ENCODE data around the gene FGF14. TPM values are rescaled to one million over a fixed set of nuclear protein-coding genes. Genes with fewer than 3 reads are reported as not detected.

The FGF14 gene
- total and polyA plus RNA-seq, 9 donors: 0.06 to 4.8 (median 0.60) TPM; not detected in 2

DNA sequence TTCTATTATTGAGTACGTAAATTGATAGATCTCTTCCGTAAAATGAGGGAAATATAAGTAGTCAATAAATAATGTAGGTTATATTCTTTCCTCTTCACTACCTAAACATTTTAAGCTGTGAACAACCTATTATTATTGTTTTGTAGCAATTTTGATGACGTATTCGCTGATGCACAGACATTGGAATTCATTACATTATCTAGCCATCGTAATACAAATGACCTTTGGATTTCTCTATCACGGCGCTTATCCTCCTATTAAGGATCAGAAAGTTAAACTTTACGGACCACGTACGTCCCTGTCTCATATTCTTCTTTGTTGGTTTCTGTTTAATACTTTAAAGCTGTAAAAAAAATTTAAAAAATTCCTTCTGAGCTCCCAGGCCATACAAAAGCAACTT lies 684.5 kb downstream of the FGF14 start:
- Histone ChIP-seq H3K4me3 (no peak overlapping the region), H3K36me3 (no peaks in the 10 kb centered on the region), H3K27me3 (no peaks in the 10 kb centered on the region), H3K4me1 (ENCODE audit: insufficient read depth) (no peaks in the 10 kb centered on the region), H3K9me3 (no peaks in the 10 kb centered on the region), H3K27ac (no peak overlapping the region)
- WGBS, 3 donors: 87 to 91% (median 89%) methylated on average over 10 of the region's 10 CpGs
- intact Hi-C loops (cut with DNase I): no loop called here
- DNase-seq: no peak
- TF ChIP-seq, protein P1, sequence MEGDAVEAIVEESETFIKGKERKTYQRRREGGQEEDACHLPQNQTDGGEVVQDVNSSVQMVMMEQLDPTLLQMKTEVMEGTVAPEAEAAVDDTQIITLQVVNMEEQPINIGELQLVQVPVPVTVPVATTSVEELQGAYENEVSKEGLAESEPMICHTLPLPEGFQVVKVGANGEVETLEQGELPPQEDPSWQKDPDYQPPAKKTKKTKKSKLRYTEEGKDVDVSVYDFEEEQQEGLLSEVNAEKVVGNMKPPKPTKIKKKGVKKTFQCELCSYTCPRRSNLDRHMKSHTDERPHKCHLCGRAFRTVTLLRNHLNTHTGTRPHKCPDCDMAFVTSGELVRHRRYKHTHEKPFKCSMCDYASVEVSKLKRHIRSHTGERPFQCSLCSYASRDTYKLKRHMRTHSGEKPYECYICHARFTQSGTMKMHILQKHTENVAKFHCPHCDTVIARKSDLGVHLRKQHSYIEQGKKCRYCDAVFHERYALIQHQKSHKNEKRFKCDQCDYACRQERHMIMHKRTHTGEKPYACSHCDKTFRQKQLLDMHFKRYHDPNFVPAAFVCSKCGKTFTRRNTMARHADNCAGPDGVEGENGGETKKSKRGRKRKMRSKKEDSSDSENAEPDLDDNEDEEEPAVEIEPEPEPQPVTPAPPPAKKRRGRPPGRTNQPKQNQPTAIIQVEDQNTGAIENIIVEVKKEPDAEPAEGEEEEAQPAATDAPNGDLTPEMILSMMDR (IDR thresholded peaks at IDR 0.05): no peak
- TF ChIP-seq POLR2A (IDR thresholded peaks at IDR 0.05) (no peak), EP300 (IDR thresholded peaks at IDR 0.05) (no peak)

DNA sequence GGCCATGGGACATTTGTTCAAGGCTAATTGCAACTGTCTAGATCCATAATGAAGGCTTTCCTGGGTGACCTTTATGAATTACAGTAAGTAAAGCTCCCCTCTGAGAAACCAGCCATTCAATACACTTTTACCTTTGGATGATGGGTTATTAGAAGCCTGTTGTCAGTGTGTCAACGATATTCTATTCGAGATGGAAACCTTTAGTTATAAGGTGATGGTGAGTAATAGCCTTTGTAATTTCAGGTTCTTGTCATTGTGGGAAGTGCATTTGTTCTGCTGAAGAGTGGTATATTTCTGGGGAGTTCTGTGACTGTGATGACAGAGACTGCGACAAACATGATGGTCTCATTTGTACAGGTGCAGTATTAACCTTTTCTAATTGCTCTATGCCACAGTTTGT lies 687.7 kb downstream of the FGF14 start:
- Histone ChIP-seq H3K9me3 (no peaks in the 10 kb centered on the region), H3K36me3 (no peaks in the 10 kb centered on the region), H3K27me3 (no peaks in the 10 kb centered on the region), H3K4me3 (no peak overlapping the region), H3K4me1 (ENCODE audit: insufficient read depth) (no peaks in the 10 kb centered on the region), H3K27ac (no peak overlapping the region)
- DNase-seq: no peak
- no peak for TF ChIP-seq POLR2A (IDR thresholded peaks at IDR 0.05)
- TF ChIP-seq, protein P1 (IDR thresholded peaks at IDR 0.05): no peak
- 93 to 96% (median 95%) methylated on average over 3 of the region's 3 CpGs for WGBS, 3 donors
- intact Hi-C loops (cut with DNase I): no loop called here

DNA sequence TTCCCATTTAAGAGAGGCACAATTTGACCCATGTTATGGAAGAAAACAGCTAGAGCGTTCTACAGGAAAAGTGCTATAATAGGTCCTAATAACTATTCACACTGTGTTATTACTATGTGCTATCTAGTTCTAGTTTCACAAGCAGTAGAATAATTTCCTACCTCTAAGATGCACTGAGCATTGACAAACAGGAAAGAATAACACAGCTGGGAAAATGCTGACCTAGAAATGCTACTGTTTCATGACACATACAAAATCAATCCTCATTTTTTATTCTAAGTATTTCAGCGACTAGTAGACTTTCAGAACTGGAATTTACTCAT lies 689.9 kb downstream of the FGF14 start:
- Histone ChIP-seq H3K27me3 (no peaks in the 10 kb centered on the region), H3K27ac (no peak overlapping the region), H3K4me1 (ENCODE audit: insufficient read depth) (no peaks in the 10 kb centered on the region), H3K9me3 (no peaks in the 10 kb centered on the region), H3K36me3 (no peaks in the 10 kb centered on the region), H3K4me3 (no peak overlapping the region)
- TF ChIP-seq POLR2A (IDR thresholded peaks at IDR 0.05) (no peak), EP300 (IDR thresholded peaks at IDR 0.05) (no peak)
- TF ChIP-seq, protein P1 (IDR thresholded peaks at IDR 0.05): no peak
- 76 to 94% (median 80%) methylated on average over 2 of the region's 2 CpGs for WGBS, 3 donors
- no peak for DNase-seq
- intact Hi-C loops (cut with DNase I): no loop called here

DNA sequence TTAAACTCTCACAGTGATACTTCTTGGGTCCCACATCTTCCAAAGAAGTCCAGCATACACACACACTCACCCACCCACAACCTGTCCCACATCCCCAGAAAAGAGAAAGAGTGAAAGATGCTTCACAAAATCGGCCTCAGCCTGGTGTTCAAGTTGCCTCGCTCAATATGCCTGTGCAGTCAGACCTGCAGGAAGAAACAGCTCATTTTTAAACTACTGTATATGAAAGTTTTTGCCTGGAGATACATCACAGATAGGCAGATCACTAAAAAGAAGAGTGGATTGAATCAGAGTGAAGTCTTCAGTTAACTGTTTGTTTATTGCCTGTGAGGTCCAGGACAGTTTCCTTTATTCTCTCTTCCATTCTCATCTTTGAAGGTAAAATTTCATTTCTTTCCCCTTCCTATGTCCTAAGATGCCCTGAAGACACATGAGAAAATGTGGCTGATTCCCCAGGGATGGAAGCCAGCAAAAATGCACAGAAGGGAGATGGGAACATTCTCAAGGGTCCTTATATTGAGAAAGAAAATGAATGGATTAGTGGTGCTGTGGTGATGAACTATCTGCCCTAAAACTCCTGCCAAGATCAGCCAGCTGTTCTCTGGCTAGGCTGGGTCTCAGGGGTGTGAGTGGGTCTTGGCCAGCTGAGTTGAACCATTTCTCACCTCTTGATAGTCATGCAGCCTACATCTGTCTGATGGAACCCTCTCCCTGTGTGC lies 690.4 kb downstream of the FGF14 start:
- 91 to 94% (median 93%) methylated on average over 2 of the region's 2 CpGs for WGBS, 3 donors
- intact Hi-C loops (cut with DNase I): no loop called here
- Histone ChIP-seq H3K9me3 (no peaks in the 10 kb centered on the region), H3K27ac (no peak overlapping the region), H3K27me3 (no peaks in the 10 kb centered on the region), H3K4me3 (no peak overlapping the region), H3K4me1 (ENCODE audit: insufficient read depth) (no peaks in the 10 kb centered on the region), H3K36me3 (no peaks in the 10 kb centered on the region)
- TF ChIP-seq POLR2A (IDR thresholded peaks at IDR 0.05) (no peak), EP300 (IDR thresholded peaks at IDR 0.05) (no peak)
- TF ChIP-seq, protein P1 (IDR thresholded peaks at IDR 0.05): no peak
- no peak for DNase-seq
